HFF-Myc (cell line): ENCODE results near the gene MCEMP1.

Experiments used
- DNase-seq: peaks from one replicate; pipeline ENCODE4 v3.0.0-alpha.2; 2011; ENCODE audit warnings: low read depth; ENCODE audit errors: extremely low read depth
- H3K4me3 ChIP-seq: replicated peaks from 2 replicates; pipeline ENCODE4 v1.5.1; 2011; ENCODE audit warnings: low read depth, mild to moderate bottlenecking, control low read depth, low read length
- CTCF ChIP-seq: IDR thresholded peaks from 2 replicates; pipeline ENCODE4 v1.5.1; 2012; ENCODE audit warnings: mild to moderate bottlenecking, low read depth, low read length, control low read depth; ENCODE audit errors: missing control alignments

Gene MCEMP1

GRCh38 chr19:7722231-7722651, 45.4 kb downstream of the MCEMP1 start:
- H3K4me3 ChIP-seq = no peak overlapping the region
- TF ChIP-seq CTCF = no peak
- no peak for DNase-seq

GRCh38 chr19:7725791-7726190, 48.9 kb downstream of the MCEMP1 start:
- DNase-seq = no peak
- H3K4me3 ChIP-seq = no peak overlapping the region
- no peak for TF ChIP-seq CTCF

DNA sequence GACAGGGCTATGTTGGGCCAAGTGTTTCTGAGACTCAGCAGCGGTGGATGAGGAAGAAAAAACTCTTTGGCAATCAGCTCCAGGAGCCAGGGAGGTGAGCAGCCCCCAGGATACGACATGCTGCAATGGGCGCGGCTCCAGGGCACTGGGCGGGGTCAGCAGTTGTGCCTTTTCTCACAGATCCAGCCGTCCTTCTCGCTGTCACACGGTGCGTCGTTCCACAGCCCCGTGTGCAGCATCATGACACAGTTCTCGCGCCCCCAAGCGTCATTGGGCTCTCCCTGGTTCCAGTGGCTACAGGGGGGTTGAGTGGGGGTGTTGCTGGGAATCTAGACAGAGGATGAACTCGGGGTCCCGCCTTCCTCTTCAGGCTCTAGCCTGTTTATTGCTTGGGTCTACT, 52.3 kb downstream of the MCEMP1 start:
- no peak overlapping the region for H3K4me3 ChIP-seq
- no peak for TF ChIP-seq CTCF
- DNase-seq = no peak
